MCF 10A (cell line): ENCODE results near the gene MAP2K5. TPM values are rescaled to one million over a fixed set of nuclear protein-coding genes. Genes with fewer than 3 reads are reported as not detected.

Source experiments
- BruUV-seq: library from RNA; stranded (reverse); fragments of 400-500 nt; replicated peaks from 2 replicates; lab custom pipeline; 2021; lab: Mats Ljungman, UMichigan
- CTCF ChIA-PET: fragments of 300-600 bp; sonication (Branson Sonifier 250); formaldehyde crosslinking; extraction: SDS; loops from one replicate; lab custom pipeline; 2021; ENCODE audit warnings: antibody characterized with exemption, inconsistent platforms; lab: Yijun Ruan, JAX
- POLR2A ChIA-PET: fragments of 300-600, 350-650 bp; sonication (Branson Sonifier 250); formaldehyde crosslinking; extraction: SDS; loops from one replicate; lab custom pipeline; 2020; ENCODE audit warnings: antibody characterized with exemption, inconsistent platforms; lab: Yijun Ruan, JAX
- DNase-seq: peaks from one replicate; pipeline ENCODE4 v3.0.0-alpha.2; 2018; ENCODE audit not compliant: unreplicated experiment
- H3K27ac Mint-ChIP-seq: one replicate; pipeline ENCODE4 v1.8.0; 2022; ENCODE audit warnings: mild to moderate bottlenecking, low read depth, mixed read lengths; ENCODE audit not compliant: unreplicated experiment
- H3K27me3 Mint-ChIP-seq: one replicate; pipeline ENCODE4 v1.8.0; 2022; ENCODE audit warnings: mixed read lengths; ENCODE audit not compliant: insufficient read depth, unreplicated experiment
- H3K36me3 Mint-ChIP-seq: one replicate; pipeline ENCODE4 v1.8.0; 2022; ENCODE audit warnings: mild to moderate bottlenecking, moderate library complexity, mixed read lengths; ENCODE audit not compliant: insufficient read depth, unreplicated experiment
- H3K4me1 Mint-ChIP-seq: one replicate; pipeline ENCODE4 v1.8.0; 2022; ENCODE audit warnings: mixed read lengths; ENCODE audit not compliant: insufficient read depth, unreplicated experiment
- H3K4me3 Mint-ChIP-seq: one replicate; pipeline ENCODE4 v1.8.0; 2022; ENCODE audit warnings: mild to moderate bottlenecking, moderate library complexity, mixed read lengths; ENCODE audit not compliant: unreplicated experiment
- H3K9me3 Mint-ChIP-seq: one replicate; pipeline ENCODE4 v1.8.0; 2022; ENCODE audit warnings: mixed read lengths; ENCODE audit not compliant: unreplicated experiment
- intact Hi-C: fragments of 100-400 bp; cut with micrococcal nuclease; formaldehyde crosslinking; loops from 2 replicates; pipeline ENCODE4 v1.14.1; 2022
- total RNA-seq: library from RNA; stranded (reverse); gene quantifications from 2 replicates; pipeline ENCODE4 v1.2.3, GENCODE V29; 2022
- TF ChIP-seq, protein P1 (sequence below): fragments of 200-600 bp; IDR thresholded peaks from one replicate; pipeline ENCODE4 v1.8.0; 2022; ENCODE audit warnings: antibody characterized with exemption, mild to moderate bottlenecking; ENCODE audit not compliant: unreplicated experiment

The MAP2K5 gene
- total RNA-seq, 1 experiment from 2014 or later: 24.4 TPM

DNA sequence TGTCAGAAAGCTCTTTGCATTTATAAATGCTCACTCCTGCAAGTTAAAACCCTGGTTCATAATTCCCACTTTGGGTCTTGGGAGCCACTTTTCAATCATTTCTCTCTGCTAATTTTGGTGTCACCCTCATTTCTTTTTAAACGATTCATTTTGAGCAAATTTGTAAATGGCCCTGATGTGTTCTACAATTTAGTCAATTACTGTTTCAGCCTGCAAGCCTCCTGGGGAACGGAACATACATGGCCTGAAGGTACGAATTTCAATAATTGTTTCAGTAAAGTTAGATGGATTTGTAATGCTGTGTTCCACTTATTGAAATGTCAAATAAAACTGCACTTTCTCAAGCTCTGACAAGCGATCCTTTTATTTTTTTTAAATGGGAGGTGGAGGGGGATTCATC, 43.2 kb downstream of the MAP2K5 start:
- no peak overlapping the region for H3K27ac Mint-ChIP-seq
- DNase-seq: no peak
- no peaks in the 10 kb centered on the region for H3K27me3 Mint-ChIP-seq
- ChIA-PET POLR2A (no interaction called here), CTCF (interaction anchor here (0.8 kb wide), 1 partner anchor 173 kb away, joined by 3 read pairs; no protein-coding TSS in a partner anchor)
- no TSS peak for BruUV-seq
- TF ChIP-seq, protein P1, sequence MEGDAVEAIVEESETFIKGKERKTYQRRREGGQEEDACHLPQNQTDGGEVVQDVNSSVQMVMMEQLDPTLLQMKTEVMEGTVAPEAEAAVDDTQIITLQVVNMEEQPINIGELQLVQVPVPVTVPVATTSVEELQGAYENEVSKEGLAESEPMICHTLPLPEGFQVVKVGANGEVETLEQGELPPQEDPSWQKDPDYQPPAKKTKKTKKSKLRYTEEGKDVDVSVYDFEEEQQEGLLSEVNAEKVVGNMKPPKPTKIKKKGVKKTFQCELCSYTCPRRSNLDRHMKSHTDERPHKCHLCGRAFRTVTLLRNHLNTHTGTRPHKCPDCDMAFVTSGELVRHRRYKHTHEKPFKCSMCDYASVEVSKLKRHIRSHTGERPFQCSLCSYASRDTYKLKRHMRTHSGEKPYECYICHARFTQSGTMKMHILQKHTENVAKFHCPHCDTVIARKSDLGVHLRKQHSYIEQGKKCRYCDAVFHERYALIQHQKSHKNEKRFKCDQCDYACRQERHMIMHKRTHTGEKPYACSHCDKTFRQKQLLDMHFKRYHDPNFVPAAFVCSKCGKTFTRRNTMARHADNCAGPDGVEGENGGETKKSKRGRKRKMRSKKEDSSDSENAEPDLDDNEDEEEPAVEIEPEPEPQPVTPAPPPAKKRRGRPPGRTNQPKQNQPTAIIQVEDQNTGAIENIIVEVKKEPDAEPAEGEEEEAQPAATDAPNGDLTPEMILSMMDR: no peak
- H3K9me3 Mint-ChIP-seq: no peaks in the 10 kb centered on the region
- intact Hi-C loops: no loop called here
- no peaks in the 10 kb centered on the region for H3K4me1 Mint-ChIP-seq
- H3K36me3 Mint-ChIP-seq: peaks cover 46% of the 10 kb centered on the region
- H3K4me3 Mint-ChIP-seq: no peak overlapping the region

GRCh38 chr15:67587331-67587730, 44.8 kb downstream of the MAP2K5 start:
- no peak for DNase-seq
- no peaks in the 10 kb centered on the region for H3K9me3 Mint-ChIP-seq
- CTCF ChIA-PET: no interaction called here
- POLR2A ChIA-PET: no interaction called here
- intact Hi-C loops: no loop called here
- H3K4me1 Mint-ChIP-seq: no peaks in the 10 kb centered on the region
- TF ChIP-seq, protein P1: no peak
- no peak overlapping the region for H3K27ac Mint-ChIP-seq
- no TSS peak for BruUV-seq
- H3K4me3 Mint-ChIP-seq: no peak overlapping the region
- no peaks in the 10 kb centered on the region for H3K27me3 Mint-ChIP-seq
- peaks cover 53% of the 10 kb centered on the region for H3K36me3 Mint-ChIP-seq

GRCh38 chr15:67587754-67588153, 45.3 kb downstream of the MAP2K5 start:
- H3K9me3 Mint-ChIP-seq: no peaks in the 10 kb centered on the region
- intact Hi-C loops: no loop called here
- no peaks in the 10 kb centered on the region for H3K27me3 Mint-ChIP-seq
- H3K4me3 Mint-ChIP-seq: no peak overlapping the region
- DNase-seq: no peak
- TF ChIP-seq, protein P1: no peak
- ChIA-PET CTCF (no interaction called here), POLR2A (no interaction called here)
- no TSS peak for BruUV-seq
- peaks cover 53% of the 10 kb centered on the region for H3K36me3 Mint-ChIP-seq
- no peak overlapping the region for H3K27ac Mint-ChIP-seq
- H3K4me1 Mint-ChIP-seq: no peaks in the 10 kb centered on the region

DNA sequence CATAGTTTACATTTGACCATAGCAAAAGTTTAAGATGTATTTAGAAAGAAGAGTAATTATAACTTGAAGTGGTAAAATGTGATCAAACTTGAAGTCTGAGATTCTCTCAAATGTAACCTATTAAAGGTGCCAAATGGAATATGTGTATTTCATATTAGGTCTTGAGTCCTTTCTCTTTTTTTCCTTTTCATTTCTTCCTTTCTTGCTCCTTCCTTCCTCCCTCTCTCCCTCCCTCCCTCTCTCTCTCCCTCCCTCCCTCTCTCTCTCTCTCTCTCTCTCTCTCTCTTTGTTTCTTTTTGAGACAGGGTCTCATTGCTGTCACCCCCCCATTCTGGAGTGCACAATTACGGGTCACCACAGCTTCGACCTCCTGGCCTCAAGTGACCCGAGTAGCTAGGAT, 47.7 kb downstream of the MAP2K5 start:
- POLR2A ChIA-PET: no interaction called here
- BruUV-seq: no TSS peak
- DNase-seq: no peak
- Mint-ChIP-seq H3K27ac (no peak overlapping the region), H3K36me3 (peaks cover 45% of the 10 kb centered on the region), H3K4me1 (no peaks in the 10 kb centered on the region), H3K9me3 (no peaks in the 10 kb centered on the region), H3K27me3 (no peaks in the 10 kb centered on the region), H3K4me3 (no peak overlapping the region)
- TF ChIP-seq, protein P1: no peak
- intact Hi-C loops: no loop called here
- CTCF ChIA-PET: interaction anchor here (1.9 kb wide), 1 partner anchor 10 kb away, joined by 5 read pairs; no protein-coding TSS in a partner anchor
